OCI-M2 (cell line): Measurements from ENCODE around the gene ANGPTL4.

ENCODE experiments used
- DNase-seq: peaks from one replicate; lab custom pipeline; 2025; ENCODE audit not compliant: unreplicated experiment; lab: John Stamatoyannopoulos, UW

The ANGPTL4 gene

GRCh38 chr19:8412783-8413628 lies 49.1 kb downstream of the ANGPTL4 start, which contains the start of gene MARCHF2:
MARCHF2 (plus strand) TSS chr19:8413305; CDS start chr19:8421841, 8,536 bp downstream.
- peak; percentile 53 for DNase-seq

GRCh38 chr19:8413629-8413995 lies 49.7 kb downstream of the ANGPTL4 start:
- no peak for DNase-seq

- no peak for DNase-seq
These were observed 52.8 kb downstream of the ANGPTL4 start for GRCh38 chr19:8416796-8417195.

- no peak for DNase-seq
These were observed 57.8 kb downstream of the ANGPTL4 start for GRCh38 chr19:8421484-8422461.

GRCh38 chr19:8423817-8424223 lies 59.9 kb downstream of the ANGPTL4 start:
- no peak for DNase-seq
